Activated CD8-positive, alpha-beta memory T cell treated with anti-CD3 and anti-CD28 coated beads, Interleukin-2, amount 50 U/mL, for 24 hours (primary cell): ENCODE results near the gene MGRN1.
"Not testable (repeated sequence)": the region's sequence is repeated elsewhere in the genome, so short reads cannot be mapped to it uniquely, and the experiment has no call there.

Experiments used
- DNase-seq: peaks from one replicate; pipeline ENCODE4 v3.0.0-alpha.2; 2020; ENCODE audit errors: extremely low read depth

The MGRN1 gene

DNA sequence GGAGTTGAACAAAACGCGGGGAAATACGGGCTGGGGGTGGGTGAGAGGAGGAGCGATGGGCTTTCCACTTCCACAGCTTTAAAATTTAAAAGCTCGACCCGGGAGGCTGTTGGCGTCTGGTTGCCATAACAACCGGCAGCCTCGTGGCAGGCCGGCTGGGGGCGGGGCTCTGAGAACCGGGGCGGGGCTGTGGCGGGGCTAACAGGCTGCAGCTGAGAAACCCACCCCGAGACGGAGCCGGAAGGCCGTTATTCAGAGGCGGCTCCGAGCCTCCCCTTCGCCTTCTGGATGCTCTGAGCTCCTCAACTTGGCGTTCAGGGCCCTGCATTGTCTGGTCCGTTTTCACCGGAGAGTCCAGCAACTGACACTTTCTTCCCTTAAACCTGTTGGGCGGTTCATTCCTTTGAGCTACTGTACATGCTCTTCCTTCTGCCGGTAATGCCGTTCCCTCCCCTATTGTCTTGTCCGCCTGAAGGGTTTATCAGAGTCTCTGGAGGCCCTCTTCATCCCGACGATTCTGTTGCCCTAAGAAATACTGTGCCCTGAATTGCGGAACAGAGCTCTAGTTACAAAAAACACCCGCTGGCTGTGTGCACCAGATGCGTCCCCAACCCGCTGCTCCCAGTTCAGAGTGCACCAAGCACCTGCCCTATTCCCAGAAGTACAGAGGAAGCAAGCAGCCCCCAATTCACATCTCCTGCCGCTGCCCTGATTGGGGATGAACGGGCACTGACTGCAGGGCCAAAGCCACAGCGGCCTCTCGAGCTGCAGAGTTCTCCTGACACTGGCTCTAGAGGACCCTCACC, 110.3 kb downstream of the MGRN1 start:
- peak; percentile 79 for DNase-seq

DNA sequence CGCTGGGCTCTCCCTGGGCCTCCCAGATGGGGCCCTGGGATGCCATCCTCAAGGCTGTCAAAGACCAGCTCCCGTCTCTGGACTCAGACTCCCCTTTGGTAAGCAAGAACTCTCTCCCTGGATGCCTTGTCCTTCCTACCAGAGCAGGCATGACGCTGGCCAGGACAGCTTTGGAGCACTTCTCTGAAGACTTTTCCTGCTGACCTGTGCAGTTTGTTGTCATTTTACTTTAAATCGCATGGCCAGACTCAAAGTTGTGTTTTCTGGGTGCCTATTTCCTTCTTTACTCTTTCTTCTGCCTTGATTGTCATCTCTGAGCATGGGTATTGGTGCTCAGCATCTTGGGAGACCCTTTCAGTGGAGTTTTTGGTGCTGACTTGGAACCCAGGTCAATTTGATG, 111.9 kb downstream of the MGRN1 start:
- DNase-seq = no peak

DNA sequence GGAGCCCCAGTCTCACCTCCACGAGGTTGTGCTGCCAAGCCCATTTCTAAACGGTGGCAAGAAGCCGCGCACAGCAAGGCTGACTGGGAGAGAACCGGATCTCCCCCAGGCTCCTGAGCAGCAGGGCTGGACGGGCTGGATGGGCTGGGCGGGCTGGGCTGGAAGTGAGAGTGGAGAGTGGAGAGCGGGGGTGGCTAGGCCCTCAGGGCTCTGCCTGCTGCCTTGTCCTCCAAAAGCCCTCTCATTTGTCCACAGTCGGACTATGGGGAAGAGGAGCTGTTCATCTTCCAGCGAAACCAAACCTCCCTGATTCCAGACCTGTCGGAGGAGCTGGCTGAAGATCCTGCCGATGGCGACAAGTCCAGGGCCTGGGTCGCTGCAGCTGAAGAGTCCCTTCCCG, 112.9 kb downstream of the MGRN1 start:
- DNase-seq = no peak

DNA sequence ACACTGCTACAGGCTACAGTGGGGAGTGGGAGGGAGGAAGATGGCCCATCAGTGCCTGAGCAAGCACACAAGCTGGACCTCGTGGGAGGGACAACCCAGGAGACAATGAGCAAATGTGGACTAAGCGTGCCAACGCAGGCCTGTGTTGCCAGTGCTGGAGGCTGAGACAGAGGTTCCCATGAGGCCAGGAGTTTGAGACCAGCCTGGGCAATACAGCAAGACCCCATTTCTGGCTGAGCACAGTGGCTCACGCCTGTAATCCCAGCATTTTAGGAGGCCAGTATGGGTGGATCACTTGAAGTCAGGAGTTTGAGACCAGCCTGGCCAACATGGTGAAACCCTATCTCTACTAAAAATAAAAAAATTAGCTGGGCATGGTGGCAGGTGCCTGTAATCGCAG, 113.7 kb downstream of the MGRN1 start:
- DNase-seq = not testable (repeated sequence)
